Cardiac septum (tissue), 1 donor: ENCODE results near the gene ASZ1. TPM values are rescaled to one million over a fixed set of nuclear protein-coding genes. Genes with fewer than 3 reads are reported as not detected.

Experiments used
- DNase-seq: peaks from one replicate; pipeline ENCODE4 v3.0.0-alpha.2; 2020; ENCODE audit warnings: low spot score
- intact Hi-C: fragments of 100-400 bp; cut with DNase I; formaldehyde crosslinking; loops from one replicate; pipeline ENCODE4 v1.14.0; 2022
- total RNA-seq: library from RNA; stranded (reverse); fragmentation: NEBNext Ultra II Directional; extraction: Animal tissue kit (Norgen Biotek cat#: 25700); gene quantifications from one replicate; pipeline ENCODE4 v1.2.1, GENCODE V29; 2021
- donor health status: DM: no; HTN: no; CAD: no.

The ASZ1 gene
- total RNA-seq, 1 donor from 2014 or later, result not detected

DNA sequence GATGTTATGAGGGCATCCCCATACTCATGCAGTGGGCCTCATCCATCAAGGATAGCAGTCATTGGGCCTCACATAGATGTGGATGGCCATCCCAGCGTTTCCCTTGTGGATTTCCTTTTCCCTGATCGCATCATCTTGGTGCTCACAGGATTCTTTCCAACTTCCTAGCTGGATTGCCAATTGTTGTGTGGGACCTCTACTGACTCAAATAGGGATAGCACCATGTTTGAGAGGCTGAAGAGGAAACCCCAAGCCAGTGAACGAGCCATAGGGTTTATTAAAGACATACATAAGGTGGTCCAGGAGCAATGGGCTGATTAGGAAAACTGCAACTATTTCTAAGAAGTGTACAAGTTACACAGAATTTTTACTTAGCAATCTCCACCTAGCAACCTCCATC, 21.8 kb downstream of the ASZ1 start:
- DNase-seq, result no peak
- intact Hi-C loops, result no loop called here

GRCh38 chr7:117403737-117404136, 23.6 kb downstream of the ASZ1 start:
- intact Hi-C loops, result no loop called here
- no peak for DNase-seq

- DNase-seq, result no peak
- intact Hi-C loops, result no loop called here
Measured at GRCh38 chr7:117402109-117402508, 25.2 kb downstream of the ASZ1 start.

DNA sequence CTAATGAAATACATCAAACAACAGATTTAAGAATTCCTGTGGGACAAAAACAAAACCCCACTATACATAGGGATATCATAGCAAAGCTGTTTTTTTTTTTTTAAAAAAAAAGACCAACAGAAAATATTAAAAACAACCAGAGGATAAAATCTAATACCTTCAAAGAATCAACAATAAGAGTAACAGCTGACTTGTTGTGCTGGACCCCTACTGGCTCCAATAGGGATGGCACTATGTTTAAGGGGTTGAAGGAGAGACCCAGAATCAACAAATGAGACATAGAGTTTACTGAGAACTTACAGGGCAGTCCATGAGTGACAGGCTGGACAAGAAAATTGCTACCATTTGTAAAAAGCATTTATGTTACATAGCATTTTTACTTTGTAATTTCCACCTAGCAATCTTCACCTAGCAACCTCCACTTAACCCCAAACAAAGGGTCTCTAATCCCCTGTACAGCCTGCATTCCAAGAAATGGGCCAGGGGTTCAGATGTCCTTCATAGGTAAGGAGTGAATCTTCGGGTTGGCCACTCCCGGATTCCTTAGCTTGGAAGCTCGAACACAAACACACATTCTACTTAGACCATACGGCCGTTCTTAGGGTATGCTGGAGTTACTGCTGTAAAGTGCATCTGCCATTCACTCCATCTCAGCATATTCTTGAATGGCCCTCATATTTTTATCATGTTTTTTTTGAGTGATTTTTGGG, 25.8 kb downstream of the ASZ1 start:
- intact Hi-C loops, result no loop called here

DNA sequence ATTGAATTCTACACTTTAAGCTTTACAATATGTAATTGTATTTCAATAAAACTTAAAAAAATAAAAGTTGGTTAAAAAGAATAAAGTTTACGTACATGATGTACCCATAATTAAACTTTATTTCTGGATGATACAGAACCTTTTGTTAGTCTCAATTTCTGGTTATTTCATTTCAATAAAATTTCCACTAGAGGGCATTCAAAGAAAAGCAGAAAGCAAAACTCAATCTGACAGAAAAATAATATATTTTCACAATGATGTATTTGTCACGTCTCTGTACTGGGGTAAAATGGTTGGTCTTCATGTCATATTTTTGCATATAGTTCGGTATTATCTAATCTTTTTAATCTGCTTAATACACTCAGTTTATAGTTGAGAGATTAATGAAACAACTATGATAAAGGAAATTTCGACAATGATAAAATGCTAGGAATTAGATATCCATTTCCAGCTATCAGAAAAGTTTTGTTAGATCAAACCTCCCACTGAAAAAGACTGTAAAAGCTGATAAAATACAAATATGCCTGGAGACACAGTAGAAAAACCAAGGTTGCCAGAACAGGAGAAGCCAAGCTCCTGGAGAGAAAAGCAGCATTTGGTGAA, 27.4 kb downstream of the ASZ1 start:
- intact Hi-C loops, result no loop called here
- no peak for DNase-seq

More for the DNA sequence above, 25.8 kb downstream of the ASZ1 start:
- no peak for DNase-seq

GRCh38 chr7:117395743-117396142, 31.6 kb downstream of the ASZ1 start:
- intact Hi-C loops, result no loop called here
- DNase-seq, result no peak

DNA sequence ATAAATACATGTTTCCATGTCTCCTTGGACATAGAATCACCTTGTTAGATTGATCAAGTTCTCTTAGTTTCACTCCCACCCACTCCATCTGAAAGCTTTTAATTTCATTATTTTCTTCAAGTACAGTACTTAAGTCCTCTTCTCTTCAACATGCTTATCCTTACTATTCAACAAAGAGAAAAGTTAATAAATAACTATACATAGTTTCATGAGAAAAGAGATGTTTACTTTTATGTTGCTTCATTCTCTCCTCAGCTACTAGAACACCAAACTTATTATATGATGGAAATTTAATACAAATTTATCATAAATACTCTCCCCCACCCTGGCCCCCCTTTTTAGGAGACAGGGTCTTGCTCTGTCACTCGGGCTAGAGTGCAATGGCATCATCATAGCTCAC, 33.5 kb downstream of the ASZ1 start:
- DNase-seq, result no peak
- intact Hi-C loops, result no loop called here

DNA sequence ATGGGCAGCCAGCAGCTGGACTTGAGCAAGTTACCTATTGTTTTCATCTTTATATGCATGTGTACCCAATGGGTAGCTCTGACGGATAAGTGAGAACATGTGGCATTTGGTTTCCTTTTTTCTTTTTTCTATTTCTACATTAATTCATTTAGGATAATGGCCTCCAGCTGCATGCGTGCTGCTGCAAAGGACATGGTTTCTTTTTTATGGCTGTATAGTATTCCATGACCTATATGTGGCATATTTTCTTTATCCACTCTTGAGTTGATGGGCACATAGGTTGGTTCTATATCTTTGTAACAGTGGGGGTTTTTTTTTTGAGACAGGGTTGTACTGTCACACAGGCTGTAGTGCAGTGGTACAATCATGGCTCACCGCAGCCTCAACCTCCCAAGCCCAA, 37.4 kb downstream of the ASZ1 start:
- intact Hi-C loops, result loop anchor here (10.0 kb wide), 1 partner anchor 175 kb away; no protein-coding TSS in a partner anchor
- DNase-seq, result no peak

GRCh38 chr7:117386110-117386706, 41.1 kb downstream of the ASZ1 start:
- DNase-seq, result no peak
- intact Hi-C loops, result loop anchor here (10.0 kb wide), 1 partner anchor 171 kb away; no protein-coding TSS in a partner anchor

GRCh38 chr7:117385363-117386109, 41.8 kb downstream of the ASZ1 start:
- intact Hi-C loops, result loop anchor here (10.0 kb wide), 1 partner anchor 171 kb away; no protein-coding TSS in a partner anchor
- no peak for DNase-seq

DNA sequence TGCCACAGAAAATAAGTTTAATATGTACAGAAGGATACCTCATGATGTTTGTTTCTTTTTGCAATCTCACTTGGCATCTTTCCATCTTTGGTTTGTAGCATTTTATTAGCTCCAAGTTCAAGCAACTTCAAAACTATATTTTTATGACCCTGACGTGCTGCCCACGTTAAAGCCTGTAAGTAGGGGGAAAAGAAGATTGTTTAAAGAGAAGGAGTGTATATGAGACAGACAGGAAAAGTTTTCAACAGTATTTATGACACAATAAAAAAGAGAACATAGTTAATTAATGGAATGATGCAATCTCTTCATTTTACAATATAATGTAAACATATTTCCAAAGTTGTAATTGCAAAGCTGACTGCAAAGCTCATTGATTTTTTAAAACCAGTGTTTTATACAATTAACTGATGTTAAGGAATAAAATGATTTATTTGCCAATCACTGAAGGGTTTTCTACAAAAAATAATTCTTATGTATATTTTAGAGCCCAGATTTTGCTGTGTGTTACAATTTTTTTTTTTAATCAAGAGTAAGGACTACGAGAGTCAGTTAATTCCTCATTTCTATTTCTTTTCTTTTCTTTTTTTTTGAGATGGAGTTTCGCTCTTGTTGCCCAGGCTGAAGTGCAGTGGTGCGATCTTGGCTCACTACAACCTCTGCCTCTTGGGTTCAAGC, 42.5 kb downstream of the ASZ1 start:
- intact Hi-C loops, result loop anchor here (10.0 kb wide), 1 partner anchor 170 kb away; no protein-coding TSS in a partner anchor
- no peak for DNase-seq

DNA sequence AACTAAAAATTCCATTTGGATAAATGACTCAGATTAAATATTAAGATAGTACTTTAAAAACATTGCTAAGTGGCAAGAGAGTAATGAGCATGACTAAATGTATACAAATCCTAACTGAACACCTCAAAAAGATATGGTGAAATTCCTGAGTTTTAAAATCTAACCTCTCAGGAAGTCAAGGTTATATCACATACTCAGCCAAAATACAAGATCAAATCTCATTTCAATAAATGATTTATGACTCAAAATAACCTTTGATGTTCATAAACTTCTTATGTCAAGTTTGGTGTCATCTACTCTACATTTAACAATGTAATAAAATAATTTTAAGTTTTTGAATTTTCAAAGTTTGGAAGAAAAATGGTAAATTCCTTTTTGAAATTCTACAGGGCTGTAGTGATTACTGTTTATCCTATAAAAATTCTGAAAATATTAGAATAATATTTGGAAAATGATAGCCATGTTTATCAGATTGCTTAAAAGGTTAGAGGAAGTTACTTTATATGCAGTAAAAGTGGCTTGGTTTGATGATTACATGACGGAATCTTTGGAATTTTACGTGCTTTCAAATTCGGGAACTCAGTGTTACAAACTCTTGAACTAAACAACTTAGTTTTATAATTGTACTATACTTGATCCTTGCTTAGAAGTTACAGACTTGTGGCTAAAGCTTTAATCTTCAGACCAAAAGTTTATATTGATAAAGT, 43.7 kb downstream of the ASZ1 start:
- intact Hi-C loops, result loop anchor here (10.0 kb wide), 1 partner anchor 169 kb away; no protein-coding TSS in a partner anchor
- DNase-seq, result no peak

- intact Hi-C loops, result loop anchor here (10.0 kb wide), 1 partner anchor 168 kb away; no protein-coding TSS in a partner anchor
- DNase-seq, result no peak
Measured at GRCh38 chr7:117383046-117383445, 44.2 kb downstream of the ASZ1 start.

- no peak for DNase-seq
- intact Hi-C loops, result loop anchor here (10.0 kb wide), 1 partner anchor 167 kb away; no protein-coding TSS in a partner anchor
Measured at GRCh38 chr7:117381362-117381761, 45.9 kb downstream of the ASZ1 start.

DNA sequence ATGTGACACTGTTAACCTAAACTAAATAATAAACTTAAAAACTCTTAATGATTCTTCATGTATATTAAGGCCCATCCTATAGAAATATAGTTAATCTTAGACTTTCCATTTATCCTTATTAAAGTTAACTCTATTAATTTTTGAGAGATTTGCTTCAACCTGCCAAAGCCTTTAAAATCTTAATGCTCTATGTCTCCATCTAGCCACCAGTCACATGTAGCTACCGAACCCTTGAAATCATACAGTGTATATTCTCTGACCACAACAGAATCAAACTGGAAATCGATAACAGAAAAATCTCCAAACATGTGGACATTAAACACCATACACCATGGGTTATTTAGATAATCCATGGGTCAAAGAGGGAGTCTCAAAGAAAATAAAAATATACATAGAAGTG, 51.9 kb downstream of the ASZ1 start:
- DNase-seq, result no peak
- intact Hi-C loops, result no loop called here

- intact Hi-C loops, result no loop called here
- DNase-seq, result no peak
Measured at GRCh38 chr7:117372073-117372472, 55.2 kb downstream of the ASZ1 start.

- intact Hi-C loops, result no loop called here
Measured at GRCh38 chr7:117364339-117365080, 62.8 kb downstream of the ASZ1 start.

DNA sequence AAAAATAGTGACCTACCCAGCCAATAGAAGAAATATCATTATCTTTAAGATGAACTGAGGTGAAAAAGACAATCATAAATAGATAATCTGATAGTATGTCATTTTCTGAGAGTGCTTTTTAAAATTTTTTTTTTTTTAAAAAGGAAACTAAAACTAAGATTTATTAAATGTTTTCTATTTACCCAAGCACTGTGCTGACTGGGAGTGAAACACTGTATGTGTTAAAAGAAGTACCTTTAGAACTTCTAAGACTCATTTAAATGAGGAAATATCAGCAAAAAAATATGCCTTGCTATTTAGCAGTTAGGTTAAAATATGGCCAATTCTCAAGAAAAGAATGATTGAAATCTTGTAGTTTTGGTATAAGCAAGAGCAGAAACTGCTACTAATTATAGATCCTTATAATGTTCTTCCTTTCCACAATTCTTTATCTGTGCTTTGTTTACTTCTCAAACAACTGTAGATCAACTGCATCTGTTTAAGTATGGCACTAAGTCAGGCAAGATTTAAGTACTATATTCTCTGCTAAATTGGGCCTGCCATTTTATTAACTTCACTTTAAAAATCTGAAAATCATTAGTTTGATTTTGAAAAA, 64.9 kb downstream of the ASZ1 start:
- intact Hi-C loops, result no loop called here
- DNase-seq, result no peak

More at GRCh38 chr7:117364339-117365080, 62.8 kb downstream of the ASZ1 start:
- no peak for DNase-seq
